COLO668 (cell line): ENCODE results near the gene LAMP5.

Source experiments
- DNase-seq: peaks from one replicate; lab custom pipeline; 2025; ENCODE audit not compliant: unreplicated experiment; lab: John Stamatoyannopoulos, UW

Gene LAMP5

GRCh38 chr20:9514461-9515213, at the start of gene LAMP5:
TSS of gene LAMP5 (plus strand) at chr20:9514590. CDS start at chr20:9514853, 263 bp downstream.
- DNase-seq = no peak

- no peak for DNase-seq
These were observed 46.4 kb upstream of the LAMP5 start for GRCh38 chr20:9467995-9468394.

GRCh38 chr20:9474835-9475415, 39.5 kb upstream of the LAMP5 start:
- DNase-seq = no peak

- no peak for DNase-seq
These were observed 38.9 kb upstream of the LAMP5 start for GRCh38 chr20:9475456-9475855.

GRCh38 chr20:9476174-9476573, 38.2 kb upstream of the LAMP5 start:
- no peak for DNase-seq

- DNase-seq = no peak
These were observed 37.8 kb upstream of the LAMP5 start for GRCh38 chr20:9476637-9477036.

GRCh38 chr20:9478771-9479170, 35.6 kb upstream of the LAMP5 start:
- DNase-seq = no peak

- no peak for DNase-seq
These were observed 34.3 kb upstream of the LAMP5 start for GRCh38 chr20:9480066-9480465.

GRCh38 chr20:9482180-9482579, 32.2 kb upstream of the LAMP5 start:
- DNase-seq = no peak

- no peak for DNase-seq
These were observed 31.3 kb upstream of the LAMP5 start for GRCh38 chr20:9483131-9483530.

- DNase-seq = no peak
These were observed 28.6 kb upstream of the LAMP5 start for GRCh38 chr20:9485614-9486340.

- no peak for DNase-seq
These were observed 27.2 kb upstream of the LAMP5 start for GRCh38 chr20:9487231-9487630.

GRCh38 chr20:9488063-9488462, 26.3 kb upstream of the LAMP5 start:
- no peak for DNase-seq

- DNase-seq = no peak
These were observed 24.2 kb upstream of the LAMP5 start for GRCh38 chr20:9490161-9490560.

- DNase-seq = no peak
These were observed 23.8 kb upstream of the LAMP5 start for GRCh38 chr20:9490631-9491030.

GRCh38 chr20:9491324-9491723, 23.1 kb upstream of the LAMP5 start:
- no peak for DNase-seq

GRCh38 chr20:9492067-9492466, 22.3 kb upstream of the LAMP5 start:
- DNase-seq = no peak

- DNase-seq = no peak
These were observed 20.6 kb upstream of the LAMP5 start for GRCh38 chr20:9493803-9494202.

- no peak for DNase-seq
These were observed 18.7 kb upstream of the LAMP5 start for GRCh38 chr20:9495701-9496100.

GRCh38 chr20:9496155-9496554, 18.2 kb upstream of the LAMP5 start:
- no peak for DNase-seq

GRCh38 chr20:9498322-9498721, 16.1 kb upstream of the LAMP5 start:
- DNase-seq = no peak
